HCT116 (cell line): Measurements from ENCODE around the gene PGLYRP4. TPM values are rescaled to one million over a fixed set of nuclear protein-coding genes. Genes with fewer than 3 reads are reported as not detected.

Source experiments
- ATAC-seq: fragments of 200-7000 bp; cut with Tn5 transposase; 2 replicates; pipeline ENCODE4 v1.9.1; 2020; ENCODE audit warnings: mild to moderate bottlenecking, moderate library complexity
- BruUV-seq: library from RNA; stranded (reverse); fragments of 400-500 nt; replicated peaks from 2 replicates; lab custom pipeline; 2021; lab: Mats Ljungman, UMichigan
- CTCF ChIA-PET: fragments of 300-600 bp; sonication (Branson Sonifier 250); formaldehyde crosslinking; loops from one replicate; lab custom pipeline; 2021; ENCODE audit warnings: antibody characterized with exemption; lab: Charles Lee
- POLR2A ChIA-PET: fragments of 300-600, 350-600 bp; sonication (Branson Sonifier 250); formaldehyde crosslinking; loops from one replicate; lab custom pipeline; 2021; ENCODE audit warnings: antibody characterized with exemption; lab: Charles Lee
- RAD21 ChIA-PET, 2 experiments: fragments of 300-600 bp; sonication (Branson Sonifier 250); formaldehyde crosslinking; loops; one replicate each; lab custom pipeline; 2023; ENCODE audit warnings: low total read pairs in 2 of 2; ENCODE audit not compliant: uncharacterized antibody in 2 of 2, unreplicated experiment in 2 of 2, low non-redundant PET in 1 of 2; lab: Charles Lee
- DNase-seq: peaks from one replicate; pipeline ENCODE4 v3.0.0-alpha.2; 2010; ENCODE audit warnings: low read depth, low spot score
- H2AFZ ChIP-seq: fragments of 200-600 bp; shearing (Covaris generic), sonication (generic); 2 replicates; pipeline ENCODE4 v1.6.1; 2017; ENCODE audit warnings: low read depth, mixed run types, mixed read lengths, antibody characterized with exemption, low read length; ENCODE audit not compliant: poor library complexity, severe bottlenecking
- H3K27ac ChIP-seq: 2 replicates; pipeline ENCODE4 v1.5.1; 2012; ENCODE audit warnings: low read depth, low read length
- H3K27me3 ChIP-seq: fragments of 200-600 bp; sonication (generic); 2 replicates; pipeline ENCODE4 v1.6.1; 2016; ENCODE audit warnings: mixed run types, low read length, mixed read lengths; ENCODE audit not compliant: insufficient read depth
- H3K36me3 ChIP-seq, 2 experiments: fragments of 200-500 bp in 1 of 2; fragments of 200-600 bp in 1 of 2; sonication (Bioruptor generic) in 1 of 2; sonication (generic) in 1 of 2; 2 replicates each; pipeline versions ENCODE4 v1.5.1 to v1.6.1; 2014 to 2016; ENCODE audit warnings: low read length in 2 of 2, inconsistent platforms in 1 of 2, mixed read lengths in 1 of 2, mixed run types in 1 of 2; ENCODE audit not compliant: insufficient read depth in 2 of 2, control insufficient read depth in 1 of 2
- H3K4me1 ChIP-seq, 2 experiments: fragments of 200-600 bp in 1 of 2; sonication (generic) in 1 of 2; 2 replicates each; pipeline versions ENCODE4 v1.5.1 to v1.6.1; 2012 to 2017; ENCODE audit warnings: low read length in 2 of 2, inconsistent platforms in 1 of 2, mild to moderate bottlenecking in 1 of 2, mixed read lengths in 1 of 2, mixed run types in 1 of 2, moderate library complexity in 1 of 2; ENCODE audit not compliant: insufficient read depth in 2 of 2, control insufficient read depth in 1 of 2
- H3K4me2 ChIP-seq: fragments of 200-600 bp; sonication (generic); 2 replicates; pipeline ENCODE4 v1.6.1; 2017; ENCODE audit warnings: mixed run types, low read length, mixed read lengths
- H3K4me3 ChIP-seq, 2 experiments: fragments of 200-600 bp in 1 of 2; sonication (generic) in 1 of 2; replicated peaks in 1 of 2; 2 replicates each; pipeline ENCODE4 v1.5.1; 2011 to 2016; ENCODE audit warnings: low read length in 2 of 2, control low read depth in 1 of 2, low read depth in 1 of 2, mild to moderate bottlenecking in 1 of 2, mixed read lengths in 1 of 2, mixed run types in 1 of 2
- H3K79me2 ChIP-seq: fragments of 200-600 bp; sonication (generic); 2 replicates; pipeline ENCODE4 v1.6.1; 2017; ENCODE audit warnings: mild to moderate bottlenecking, mixed run types, low read length, moderate library complexity, mixed read lengths; ENCODE audit not compliant: insufficient read depth
- H3K9ac ChIP-seq: fragments of 200-600 bp; sonication (generic); 2 replicates; pipeline ENCODE4 v1.6.1; 2016; ENCODE audit warnings: low read length, mixed read lengths
- H3K9me2 ChIP-seq: fragments of 200-600 bp; sonication (generic), shearing (Covaris generic); 2 replicates; pipeline ENCODE4 v1.6.1; 2017; ENCODE audit warnings: mixed run types, mild to moderate bottlenecking, moderate library complexity; ENCODE audit not compliant: insufficient read depth
- H3K9me3 ChIP-seq, 2 experiments: fragments of 200-500 bp in 1 of 2; fragments of 200-600 bp in 1 of 2; sonication (Bioruptor generic) in 1 of 2; sonication (generic) in 1 of 2; 2 replicates each; pipeline ENCODE4 v1.6.1; 2014 to 2017; ENCODE audit warnings: low read length in 2 of 2, mixed read lengths in 2 of 2, inconsistent platforms in 1 of 2, low read depth in 1 of 2, mild to moderate bottlenecking in 1 of 2, mixed run types in 1 of 2, moderate library complexity in 1 of 2; ENCODE audit not compliant: control insufficient read depth in 1 of 2, insufficient read depth in 1 of 2
- H4K20me1 ChIP-seq: fragments of 200-600 bp; sonication (generic), shearing (Covaris generic); 2 replicates; pipeline ENCODE4 v1.6.1; 2017; ENCODE audit warnings: mixed run types, mild to moderate bottlenecking, moderate library complexity; ENCODE audit not compliant: insufficient read depth
- CBX3 ChIP-seq: IDR thresholded peaks from 2 replicates; pipeline ENCODE4 v1.6.1; 2012; ENCODE audit warnings: low read depth
- CEBPB ChIP-seq: IDR thresholded peaks from 2 replicates; pipeline ENCODE4 v1.6.1; 2012; ENCODE audit warnings: low read depth
- EGR1 ChIP-seq: IDR thresholded peaks from 2 replicates; pipeline ENCODE4 v1.6.1; 2012; ENCODE audit warnings: low read depth
- ELF1 ChIP-seq: IDR thresholded peaks from 2 replicates; pipeline ENCODE4 v1.6.1; 2012; ENCODE audit warnings: low read depth, borderline replicate concordance
- EZH2 ChIP-seq: fragments of 200-600 bp; sonication (generic); IDR thresholded peaks from 2 replicates; pipeline ENCODE4 v1.6.1; 2017; ENCODE audit warnings: antibody characterized with exemption, mixed run types
- FOSL1 ChIP-seq: IDR thresholded peaks from 2 replicates; pipeline ENCODE4 v1.6.1; 2012; ENCODE audit warnings: low read depth
- JUND ChIP-seq: IDR thresholded peaks from 2 replicates; pipeline ENCODE4 v1.6.1; 2012
- MAX ChIP-seq: IDR thresholded peaks from 2 replicates; pipeline ENCODE4 v1.6.1; 2012
- POLR2A ChIP-seq: IDR thresholded peaks from 2 replicates; pipeline ENCODE4 v1.7.0; 2011; ENCODE audit warnings: borderline replicate concordance; ENCODE audit not compliant: insufficient read depth, insufficient read length; ENCODE audit errors: extremely low read depth
- POLR2AphosphoS5 ChIP-seq: IDR thresholded peaks from 2 replicates; pipeline ENCODE4 v1.6.1; 2011; ENCODE audit warnings: mild to moderate bottlenecking, low read depth, low read length, moderate library complexity
- RAD21 ChIP-seq: IDR thresholded peaks from 2 replicates; pipeline ENCODE4 v1.6.1; 2012; ENCODE audit warnings: low read depth, mild to moderate bottlenecking
- SIN3A ChIP-seq: IDR thresholded peaks from 2 replicates; pipeline ENCODE4 v1.6.1; 2012; ENCODE audit warnings: low read depth
- SP1 ChIP-seq: IDR thresholded peaks from 2 replicates; pipeline ENCODE4 v1.6.1; 2012; ENCODE audit warnings: low read depth
- SRF ChIP-seq: IDR thresholded peaks from 2 replicates; pipeline ENCODE4 v1.6.1; 2012; ENCODE audit warnings: low read depth
- YY1 ChIP-seq: IDR thresholded peaks from 2 replicates; pipeline ENCODE4 v1.6.1; 2011; ENCODE audit warnings: low read length, low read depth, moderate library complexity, mild to moderate bottlenecking; ENCODE audit not compliant: insufficient replicate concordance; ENCODE audit errors: extremely low read depth
- ZFX ChIP-seq: fragments of 450-650 bp; IDR thresholded peaks from 2 replicates; pipeline ENCODE4 v1.6.1; 2017
- ZNF274 ChIP-seq: fragments of 200-500 bp; sonication (Bioruptor generic); IDR thresholded peaks from 2 replicates; pipeline ENCODE4 v1.6.1; 2014; ENCODE audit warnings: mild to moderate bottlenecking, low read depth, low read length, inconsistent platforms
- intact Hi-C: fragments of 100-400 bp; cut with micrococcal nuclease; formaldehyde crosslinking; loops from 2 replicates; pipeline ENCODE4 v1.10.0; 2022
- total RNA-seq: library from RNA; stranded (reverse); gene quantifications from one replicate; pipeline ENCODE4 v1.2.1, GENCODE V29; 2021; ENCODE audit not compliant: unreplicated experiment
- TF ChIP-seq, protein P1 (sequence below), 3 experiments: fragments of 200-600 bp in 1 of 3; sonication (generic) in 1 of 3; IDR thresholded peaks in 2 of 3; conservative IDR thresholded peaks in 1 of 3; 2 replicates each; pipeline ENCODE4 v1.5.1; 2012 to 2017; ENCODE audit warnings: low read depth in 2 of 3, low read length in 2 of 3, antibody characterized with exemption in 1 of 3, borderline replicate concordance in 1 of 3, control low read depth in 1 of 3, mild to moderate bottlenecking in 1 of 3, mixed read lengths in 1 of 3, mixed run types in 1 of 3, moderate library complexity in 1 of 3; ENCODE audit not compliant: insufficient read depth in 1 of 3
- TF ChIP-seq, protein P2 (sequence below): IDR thresholded peaks from 2 replicates; pipeline ENCODE4 v1.6.1; 2012; ENCODE audit warnings: low read depth

Gene PGLYRP4
- total RNA-seq, 1 experiment from 2014 or later: not detected

DNA sequence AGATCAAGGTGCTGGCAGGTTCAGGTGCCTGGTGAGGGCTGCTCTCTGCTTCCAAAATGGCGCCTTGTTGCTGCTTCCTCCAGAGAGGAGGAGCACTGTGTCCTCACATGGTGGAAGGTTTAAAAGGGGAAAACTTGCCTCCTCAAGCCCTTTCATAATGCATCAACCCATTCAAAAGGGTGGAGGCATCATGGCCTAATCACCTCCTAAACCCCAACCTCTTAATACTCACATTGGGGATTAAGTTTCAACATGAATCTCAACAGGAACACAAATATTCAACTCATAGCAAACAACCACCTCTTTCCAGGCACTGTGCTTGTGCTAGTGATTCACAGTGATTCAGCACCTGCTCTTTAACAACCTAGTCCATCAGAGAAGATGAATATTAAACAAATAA, 22.6 kb upstream of the PGLYRP4 start:
- no peak overlapping the region for H3K27ac ChIP-seq
- ChIA-PET RAD21 (no interaction called here), POLR2A (no interaction called here)

DNA sequence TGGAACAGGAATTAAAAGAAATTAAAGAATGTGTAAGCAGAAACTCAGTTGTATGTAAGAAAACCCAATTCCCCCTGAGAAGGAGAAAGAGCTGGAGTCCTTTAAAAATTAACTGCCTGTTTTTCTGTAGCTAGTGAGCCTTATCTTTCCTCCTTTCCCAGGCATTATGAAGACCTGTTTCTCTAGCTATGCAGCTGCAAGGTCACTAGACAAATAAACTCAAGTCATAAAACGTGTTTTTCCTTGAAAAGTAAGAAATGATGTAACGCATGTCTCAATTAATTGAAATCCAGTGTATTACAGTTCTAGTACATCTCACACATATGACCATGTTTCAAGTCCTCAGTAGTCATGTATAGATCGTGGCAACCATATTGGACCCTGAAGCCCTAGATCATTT, 21.5 kb upstream of the PGLYRP4 start:
- Histone ChIP-seq H3K36me3 (no peaks in the 10 kb centered on the region), H3K4me3 (no peak overlapping the region), H3K27ac (no peak overlapping the region), H2AFZ (no peak overlapping the region), H4K20me1 (no peaks in the 10 kb centered on the region), H3K79me2 (no peaks in the 10 kb centered on the region), H3K9ac (no peak overlapping the region), H3K9me3 (no peaks in the 10 kb centered on the region), H3K9me2 (no peaks in the 10 kb centered on the region), H3K4me2 (no peak overlapping the region), H3K4me1 (no peaks in the 10 kb centered on the region), H3K27me3 (peaks cover 27% of the 10 kb centered on the region)
- ATAC-seq (no peak), DNase-seq (no peak)
- intact Hi-C loops: no loop called here
- ChIA-PET RAD21 (no interaction called here), POLR2A (no interaction called here), CTCF (no interaction called here)
- BruUV-seq: no TSS peak
- no peak for TF ChIP-seq EGR1
- TF ChIP-seq ZFX: no peak
- no peak for TF ChIP-seq MAX
- TF ChIP-seq FOSL1: no peak
- no peak for TF ChIP-seq SRF
- no peak for TF ChIP-seq CBX3
- no peak for TF ChIP-seq CEBPB
- TF ChIP-seq, protein P1, sequence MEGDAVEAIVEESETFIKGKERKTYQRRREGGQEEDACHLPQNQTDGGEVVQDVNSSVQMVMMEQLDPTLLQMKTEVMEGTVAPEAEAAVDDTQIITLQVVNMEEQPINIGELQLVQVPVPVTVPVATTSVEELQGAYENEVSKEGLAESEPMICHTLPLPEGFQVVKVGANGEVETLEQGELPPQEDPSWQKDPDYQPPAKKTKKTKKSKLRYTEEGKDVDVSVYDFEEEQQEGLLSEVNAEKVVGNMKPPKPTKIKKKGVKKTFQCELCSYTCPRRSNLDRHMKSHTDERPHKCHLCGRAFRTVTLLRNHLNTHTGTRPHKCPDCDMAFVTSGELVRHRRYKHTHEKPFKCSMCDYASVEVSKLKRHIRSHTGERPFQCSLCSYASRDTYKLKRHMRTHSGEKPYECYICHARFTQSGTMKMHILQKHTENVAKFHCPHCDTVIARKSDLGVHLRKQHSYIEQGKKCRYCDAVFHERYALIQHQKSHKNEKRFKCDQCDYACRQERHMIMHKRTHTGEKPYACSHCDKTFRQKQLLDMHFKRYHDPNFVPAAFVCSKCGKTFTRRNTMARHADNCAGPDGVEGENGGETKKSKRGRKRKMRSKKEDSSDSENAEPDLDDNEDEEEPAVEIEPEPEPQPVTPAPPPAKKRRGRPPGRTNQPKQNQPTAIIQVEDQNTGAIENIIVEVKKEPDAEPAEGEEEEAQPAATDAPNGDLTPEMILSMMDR (IDR thresholded peaks at IDR 0.05 in 2 of 3, conservative IDR thresholded peaks at IDR 0.05 in 1 of 3; ENCODE audit: borderline replicate concordance in 1 of 3, insufficient read depth in 1 of 3, low read depth in 2 of 3, low read length in 2 of 3): no peak
- TF ChIP-seq EZH2: no peak
- no peak for TF ChIP-seq ZNF274
- no peak for TF ChIP-seq JUND
- TF ChIP-seq, protein P2, sequence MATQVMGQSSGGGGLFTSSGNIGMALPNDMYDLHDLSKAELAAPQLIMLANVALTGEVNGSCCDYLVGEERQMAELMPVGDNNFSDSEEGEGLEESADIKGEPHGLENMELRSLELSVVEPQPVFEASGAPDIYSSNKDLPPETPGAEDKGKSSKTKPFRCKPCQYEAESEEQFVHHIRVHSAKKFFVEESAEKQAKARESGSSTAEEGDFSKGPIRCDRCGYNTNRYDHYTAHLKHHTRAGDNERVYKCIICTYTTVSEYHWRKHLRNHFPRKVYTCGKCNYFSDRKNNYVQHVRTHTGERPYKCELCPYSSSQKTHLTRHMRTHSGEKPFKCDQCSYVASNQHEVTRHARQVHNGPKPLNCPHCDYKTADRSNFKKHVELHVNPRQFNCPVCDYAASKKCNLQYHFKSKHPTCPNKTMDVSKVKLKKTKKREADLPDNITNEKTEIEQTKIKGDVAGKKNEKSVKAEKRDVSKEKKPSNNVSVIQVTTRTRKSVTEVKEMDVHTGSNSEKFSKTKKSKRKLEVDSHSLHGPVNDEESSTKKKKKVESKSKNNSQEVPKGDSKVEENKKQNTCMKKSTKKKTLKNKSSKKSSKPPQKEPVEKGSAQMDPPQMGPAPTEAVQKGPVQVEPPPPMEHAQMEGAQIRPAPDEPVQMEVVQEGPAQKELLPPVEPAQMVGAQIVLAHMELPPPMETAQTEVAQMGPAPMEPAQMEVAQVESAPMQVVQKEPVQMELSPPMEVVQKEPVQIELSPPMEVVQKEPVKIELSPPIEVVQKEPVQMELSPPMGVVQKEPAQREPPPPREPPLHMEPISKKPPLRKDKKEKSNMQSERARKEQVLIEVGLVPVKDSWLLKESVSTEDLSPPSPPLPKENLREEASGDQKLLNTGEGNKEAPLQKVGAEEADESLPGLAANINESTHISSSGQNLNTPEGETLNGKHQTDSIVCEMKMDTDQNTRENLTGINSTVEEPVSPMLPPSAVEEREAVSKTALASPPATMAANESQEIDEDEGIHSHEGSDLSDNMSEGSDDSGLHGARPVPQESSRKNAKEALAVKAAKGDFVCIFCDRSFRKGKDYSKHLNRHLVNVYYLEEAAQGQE: no peak
- no peak for TF ChIP-seq POLR2AphosphoS5
- TF ChIP-seq POLR2A: no peak
- TF ChIP-seq SP1: no peak
- no peak for TF ChIP-seq RAD21
- no peak for TF ChIP-seq ELF1

More for the DNA sequence above, 22.6 kb upstream of the PGLYRP4 start:
- H3K27me3 ChIP-seq: peaks cover 26% of the 10 kb centered on the region
- CTCF ChIA-PET: no interaction called here
- no peaks in the 10 kb centered on the region for H3K9me2 ChIP-seq
- no peak overlapping the region for H3K4me2 ChIP-seq
- intact Hi-C loops: no loop called here
- no peak overlapping the region for H2AFZ ChIP-seq
- H4K20me1 ChIP-seq: no peaks in the 10 kb centered on the region
- no peak overlapping the region for H3K9ac ChIP-seq
- DNase-seq: no peak
- H3K9me3 ChIP-seq: no peaks in the 10 kb centered on the region
- no peak for ATAC-seq
- BruUV-seq: no TSS peak
- H3K79me2 ChIP-seq: no peaks in the 10 kb centered on the region
- no peaks in the 10 kb centered on the region for H3K4me1 ChIP-seq
- no peak overlapping the region for H3K4me3 ChIP-seq
- no peaks in the 10 kb centered on the region for H3K36me3 ChIP-seq
- no peak for TF ChIP-seq POLR2AphosphoS5
- no peak for TF ChIP-seq FOSL1
- no peak for TF ChIP-seq SIN3A
- TF ChIP-seq ZFX: no peak
- no peak for TF ChIP-seq YY1
- no peak for TF ChIP-seq ELF1
- TF ChIP-seq CEBPB: no peak
